Measurements from ENCODE around the gene USP3.

Gene USP3

DNA sequence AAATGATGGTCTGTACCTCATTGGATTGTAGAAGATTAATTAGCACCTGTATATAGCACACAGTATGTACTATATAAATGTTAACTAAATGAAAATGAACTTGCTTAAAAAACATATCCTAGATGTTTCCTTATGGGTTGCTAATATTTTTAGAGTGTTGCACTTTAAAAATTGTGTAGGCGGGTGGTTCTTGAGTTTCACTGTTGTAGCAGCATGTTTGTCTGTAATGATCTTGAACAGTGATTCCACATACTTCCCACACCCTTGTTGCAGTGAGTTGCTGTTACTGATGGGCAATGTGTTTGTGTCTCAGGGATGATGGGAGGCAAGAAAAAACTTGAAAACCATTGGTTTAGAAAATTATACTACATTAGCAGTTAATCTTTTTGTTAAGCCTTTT, 22.0 kb downstream of the USP3 start:
- Histone ChIP-seq H3K27me3 (ENCODE audit: insufficient read depth, low read length, poor library complexity) (no peaks in the 10 kb centered on the region), H4K8ac (ENCODE audit: low read depth, low read length) (no peak overlapping the region), H3K4me1 (ENCODE audit: control insufficient read depth, low read depth, low read length) (peaks cover 2% of the 10 kb centered on the region), H3K23ac (ENCODE audit: low read length) (no peak overlapping the region), H3K36me3 (ENCODE audit: control insufficient read depth, insufficient read depth, low read length) (no peaks in the 10 kb centered on the region), H2AK5ac (ENCODE audit: low read length) (no peak overlapping the region), H3K27ac (ENCODE audit: low read depth, low read length) (no peak overlapping the region), H3K56ac (ENCODE audit: low read length) (no peak overlapping the region), H4K5ac (ENCODE audit: low read length) (no peak overlapping the region), H3K18ac (ENCODE audit: low read length) (no peak overlapping the region), H2BK5ac (ENCODE audit: low read length) (no peak overlapping the region), H3K4me2 (ENCODE audit: low read length) (no peak overlapping the region), H3K9ac (ENCODE audit: low read length) (no peak overlapping the region), H2BK120ac (ENCODE audit: low read depth, low read length) (no peak overlapping the region), H2BK15ac (replicated peaks; ENCODE audit: low read depth) (no peak overlapping the region), H3K4ac (ENCODE audit: low read depth, low read length) (no peak overlapping the region), H3K79me1 (ENCODE audit: low read length) (peaks cover 34% of the 10 kb centered on the region), H3K79me2 (ENCODE audit: control insufficient read depth, insufficient read depth, low read length) (peaks cover 15% of the 10 kb centered on the region), H3K4me3 (ENCODE audit: low read length) (no peak overlapping the region)
- no CpG with 5 or more reads among the region's 1 CpG for WGBS (ENCODE audit: extremely low coverage, insufficient coverage, low lambda C conversion rate)
- no peak for DNase-seq

DNA sequence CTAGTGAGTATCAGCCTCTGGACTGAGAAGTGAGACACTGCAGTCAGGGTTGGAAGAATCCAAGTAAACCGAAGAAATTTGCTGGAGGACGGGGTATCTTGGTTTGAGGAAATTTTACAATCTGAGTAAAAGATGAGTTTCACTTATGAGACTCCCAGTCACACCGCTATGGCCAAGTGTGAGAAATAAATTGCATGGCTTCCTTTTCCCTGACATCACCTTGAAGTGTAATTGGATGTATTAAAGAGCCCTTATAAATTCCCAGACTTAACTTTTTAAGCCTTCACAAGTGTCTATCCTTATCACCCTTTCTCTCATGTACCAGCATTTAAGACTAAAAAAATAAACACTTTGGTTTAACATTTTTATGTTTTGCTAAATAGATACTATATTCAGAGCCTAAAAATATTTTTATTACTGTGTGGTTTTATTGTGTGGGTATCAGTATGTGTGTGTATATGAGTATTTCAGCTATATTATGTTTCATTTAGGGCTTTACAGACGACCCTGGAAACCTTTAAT, 23.8 kb downstream of the USP3 start:
- Histone ChIP-seq H3K36me3 (ENCODE audit: control insufficient read depth, insufficient read depth, low read length) (no peaks in the 10 kb centered on the region), H3K4me2 (ENCODE audit: low read length) (no peak overlapping the region), H3K18ac (ENCODE audit: low read length) (no peak overlapping the region), H2BK15ac (replicated peaks; ENCODE audit: low read depth) (no peak overlapping the region), H3K4me3 (ENCODE audit: low read length) (no peak overlapping the region), H4K5ac (ENCODE audit: low read length) (no peak overlapping the region), H3K4ac (ENCODE audit: low read depth, low read length) (no peak overlapping the region), H3K79me2 (ENCODE audit: control insufficient read depth, insufficient read depth, low read length) (peaks cover 15% of the 10 kb centered on the region), H3K27ac (ENCODE audit: low read depth, low read length) (no peak overlapping the region), H3K23ac (ENCODE audit: low read length) (peak overlapping the region; percentile 39), H3K9ac (ENCODE audit: low read length) (no peak overlapping the region), H2BK120ac (ENCODE audit: low read depth, low read length) (no peak overlapping the region), H3K4me1 (ENCODE audit: control insufficient read depth, low read depth, low read length) (peaks cover 2% of the 10 kb centered on the region), H3K56ac (ENCODE audit: low read length) (no peak overlapping the region), H3K79me1 (ENCODE audit: low read length) (peaks cover 29% of the 10 kb centered on the region), H2BK5ac (ENCODE audit: low read length) (no peak overlapping the region), H3K27me3 (ENCODE audit: insufficient read depth, low read length, poor library complexity) (no peaks in the 10 kb centered on the region), H4K8ac (ENCODE audit: low read depth, low read length) (no peak overlapping the region), H2AK5ac (ENCODE audit: low read length) (no peak overlapping the region)
- no CpG with 5 or more reads among the region's 4 CpGs for WGBS (ENCODE audit: extremely low coverage, insufficient coverage, low lambda C conversion rate)
- no peak for DNase-seq

- no peak overlapping the region for H4K8ac ChIP-seq (ENCODE audit: low read depth, low read length)
- H2BK5ac ChIP-seq (ENCODE audit: low read length), result no peak overlapping the region
- no peaks in the 10 kb centered on the region for H3K27me3 ChIP-seq (ENCODE audit: insufficient read depth, low read length, poor library complexity)
- H2AK5ac ChIP-seq (ENCODE audit: low read length), result no peak overlapping the region
- WGBS (ENCODE audit: extremely low coverage, insufficient coverage, low lambda C conversion rate), result no CpG with 5 or more reads among the region's 7 CpGs
- no peak overlapping the region for H2BK15ac ChIP-seq (replicated peaks; ENCODE audit: low read depth)
- H3K27ac ChIP-seq (ENCODE audit: low read depth, low read length), result no peak overlapping the region
- H2BK120ac ChIP-seq (ENCODE audit: low read depth, low read length), result no peak overlapping the region
- H3K79me2 ChIP-seq (ENCODE audit: control insufficient read depth, insufficient read depth, low read length), result peaks cover 6% of the 10 kb centered on the region
- no peak overlapping the region for H4K5ac ChIP-seq (ENCODE audit: low read length)
- peaks cover 2% of the 10 kb centered on the region for H3K4me1 ChIP-seq (ENCODE audit: control insufficient read depth, low read depth, low read length)
- H3K9ac ChIP-seq (ENCODE audit: low read length), result no peak overlapping the region
- H3K18ac ChIP-seq (ENCODE audit: low read length), result no peak overlapping the region
- no peak overlapping the region for H3K4me3 ChIP-seq (ENCODE audit: low read length)
- no peaks in the 10 kb centered on the region for H3K36me3 ChIP-seq (ENCODE audit: control insufficient read depth, insufficient read depth, low read length)
- no peak overlapping the region for H3K56ac ChIP-seq (ENCODE audit: low read length)
- H3K23ac ChIP-seq (ENCODE audit: low read length), result no peak overlapping the region
- H3K4me2 ChIP-seq (ENCODE audit: low read length), result no peak overlapping the region
- no peak overlapping the region for H3K4ac ChIP-seq (ENCODE audit: low read depth, low read length)
- no peak for DNase-seq
- peaks cover 17% of the 10 kb centered on the region for H3K79me1 ChIP-seq (ENCODE audit: low read length)
Measured at GRCh38 chr15:63530235-63530634, 25.8 kb downstream of the USP3 start.

DNA sequence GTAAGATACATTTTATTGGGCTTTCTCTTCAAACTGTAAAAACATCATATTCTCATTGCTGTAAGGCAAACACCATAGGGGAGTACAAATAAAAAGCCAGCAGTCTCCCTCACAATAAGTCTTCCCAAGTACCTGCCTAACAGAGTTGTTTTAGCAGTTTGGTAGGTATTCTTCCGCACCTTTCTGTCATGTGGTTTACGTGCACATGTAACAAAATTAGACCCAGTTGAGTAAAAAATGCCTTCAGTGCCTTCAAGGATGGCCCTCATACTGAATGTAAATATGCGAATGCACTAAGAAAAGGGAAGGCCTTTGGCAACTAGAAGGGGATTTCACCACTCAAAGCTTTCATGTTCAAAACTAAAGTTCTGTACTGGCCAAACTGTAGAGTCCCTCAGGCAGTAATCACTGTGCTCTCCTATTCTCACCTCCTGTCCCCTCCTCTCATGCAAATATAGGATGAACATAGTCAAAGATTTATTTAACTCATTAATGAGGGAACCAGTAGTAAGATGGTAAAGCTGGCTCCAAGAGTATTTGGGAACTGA, 26.4 kb downstream of the USP3 start:
- DNase-seq, result no peak
- Histone ChIP-seq H3K4me1 (ENCODE audit: control insufficient read depth, low read depth, low read length) (peaks cover 3% of the 10 kb centered on the region), H3K79me1 (ENCODE audit: low read length) (peaks cover 18% of the 10 kb centered on the region), H2BK120ac (ENCODE audit: low read depth, low read length) (no peak overlapping the region), H3K56ac (ENCODE audit: low read length) (no peak overlapping the region), H2AK5ac (ENCODE audit: low read length) (no peak overlapping the region), H3K4ac (ENCODE audit: low read depth, low read length) (no peak overlapping the region), H3K36me3 (ENCODE audit: control insufficient read depth, insufficient read depth, low read length) (no peaks in the 10 kb centered on the region), H3K4me3 (ENCODE audit: low read length) (no peak overlapping the region), H3K9ac (ENCODE audit: low read length) (no peak overlapping the region), H4K8ac (ENCODE audit: low read depth, low read length) (no peak overlapping the region), H4K5ac (ENCODE audit: low read length) (no peak overlapping the region), H3K27me3 (ENCODE audit: insufficient read depth, low read length, poor library complexity) (no peaks in the 10 kb centered on the region), H2BK15ac (replicated peaks; ENCODE audit: low read depth) (no peak overlapping the region), H3K27ac (ENCODE audit: low read depth, low read length) (no peak overlapping the region), H3K23ac (ENCODE audit: low read length) (no peak overlapping the region), H3K4me2 (ENCODE audit: low read length) (no peak overlapping the region), H3K79me2 (ENCODE audit: control insufficient read depth, insufficient read depth, low read length) (peaks cover 5% of the 10 kb centered on the region), H3K18ac (ENCODE audit: low read length) (no peak overlapping the region), H2BK5ac (ENCODE audit: low read length) (no peak overlapping the region)
- no CpG with 5 or more reads among the region's 3 CpGs for WGBS (ENCODE audit: extremely low coverage, insufficient coverage, low lambda C conversion rate)

GRCh38 chr15:63531586-63531985, 27.2 kb downstream of the USP3 start:
- Histone ChIP-seq H2AK5ac (ENCODE audit: low read length) (no peak overlapping the region), H3K36me3 (ENCODE audit: control insufficient read depth, insufficient read depth, low read length) (no peaks in the 10 kb centered on the region), H3K4me1 (ENCODE audit: control insufficient read depth, low read depth, low read length) (peaks cover 4% of the 10 kb centered on the region), H3K27ac (ENCODE audit: low read depth, low read length) (no peak overlapping the region), H3K27me3 (ENCODE audit: insufficient read depth, low read length, poor library complexity) (no peaks in the 10 kb centered on the region), H4K5ac (ENCODE audit: low read length) (no peak overlapping the region), H3K79me2 (ENCODE audit: control insufficient read depth, insufficient read depth, low read length) (peaks cover 5% of the 10 kb centered on the region), H3K18ac (ENCODE audit: low read length) (no peak overlapping the region), H2BK15ac (replicated peaks; ENCODE audit: low read depth) (no peak overlapping the region), H3K56ac (ENCODE audit: low read length) (no peak overlapping the region), H3K23ac (ENCODE audit: low read length) (no peak overlapping the region), H3K4ac (ENCODE audit: low read depth, low read length) (no peak overlapping the region), H3K79me1 (ENCODE audit: low read length) (peaks cover 19% of the 10 kb centered on the region), H3K9ac (ENCODE audit: low read length) (no peak overlapping the region), H2BK5ac (ENCODE audit: low read length) (no peak overlapping the region), H4K8ac (ENCODE audit: low read depth, low read length) (no peak overlapping the region), H3K4me3 (ENCODE audit: low read length) (no peak overlapping the region), H2BK120ac (ENCODE audit: low read depth, low read length) (no peak overlapping the region), H3K4me2 (ENCODE audit: low read length) (no peak overlapping the region)
- WGBS (ENCODE audit: extremely low coverage, insufficient coverage, low lambda C conversion rate), result no CpG with 5 or more reads among the region's 4 CpGs
- DNase-seq, result peak; percentile 42

DNA sequence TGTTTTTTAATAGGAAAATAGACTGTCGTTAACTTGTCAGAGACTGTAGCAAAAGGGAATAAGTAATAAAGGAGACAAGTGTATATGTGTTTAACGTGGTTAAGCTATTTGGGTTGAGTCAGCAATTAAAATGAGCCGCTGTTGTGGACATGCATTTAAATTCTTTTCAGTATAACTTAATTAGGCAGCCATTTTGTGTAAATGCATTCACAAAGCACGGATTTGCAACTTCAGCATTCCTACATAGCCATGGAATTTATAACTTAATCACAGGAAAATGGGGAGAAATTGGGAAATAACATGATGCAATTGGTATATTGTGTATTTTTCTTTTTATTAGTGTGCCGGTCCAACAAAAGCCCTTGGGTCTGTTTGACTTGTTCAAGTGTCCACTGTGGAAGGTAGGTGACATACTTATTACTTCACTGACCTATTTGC, 27.9 kb downstream of the USP3 start:
- WGBS (ENCODE audit: extremely low coverage, insufficient coverage, low lambda C conversion rate), result 100% methylated on average over 1 of the region's 5 CpGs
- Histone ChIP-seq H3K23ac (ENCODE audit: low read length) (no peak overlapping the region), H3K4me1 (ENCODE audit: control insufficient read depth, low read depth, low read length) (peaks cover 4% of the 10 kb centered on the region), H3K79me2 (ENCODE audit: control insufficient read depth, insufficient read depth, low read length) (peaks cover 3% of the 10 kb centered on the region), H3K36me3 (ENCODE audit: control insufficient read depth, insufficient read depth, low read length) (no peaks in the 10 kb centered on the region), H3K4me3 (ENCODE audit: low read length) (no peak overlapping the region), H3K18ac (ENCODE audit: low read length) (no peak overlapping the region), H3K56ac (ENCODE audit: low read length) (no peak overlapping the region), H3K9ac (ENCODE audit: low read length) (no peak overlapping the region), H3K4ac (ENCODE audit: low read depth, low read length) (no peak overlapping the region), H2BK15ac (replicated peaks; ENCODE audit: low read depth) (no peak overlapping the region), H2AK5ac (ENCODE audit: low read length) (no peak overlapping the region), H3K27ac (ENCODE audit: low read depth, low read length) (no peak overlapping the region), H4K5ac (ENCODE audit: low read length) (no peak overlapping the region), H2BK120ac (ENCODE audit: low read depth, low read length) (no peak overlapping the region), H3K79me1 (ENCODE audit: low read length) (peaks cover 17% of the 10 kb centered on the region), H2BK5ac (ENCODE audit: low read length) (no peak overlapping the region), H4K8ac (ENCODE audit: low read depth, low read length) (no peak overlapping the region), H3K27me3 (ENCODE audit: insufficient read depth, low read length, poor library complexity) (no peaks in the 10 kb centered on the region), H3K4me2 (ENCODE audit: low read length) (no peak overlapping the region)
- DNase-seq, result no peak
